ENCODE measurements around the gene ACTL10. TPM values are rescaled to one million over a fixed set of nuclear protein-coding genes. Genes with fewer than 3 reads are reported as not detected.

Gene ACTL10
- total and polyA plus RNA-seq, 2 of the 13 experiments (the other 11 are each of a cell fraction or from before 2014, with no cell fraction given): not detected

DNA sequence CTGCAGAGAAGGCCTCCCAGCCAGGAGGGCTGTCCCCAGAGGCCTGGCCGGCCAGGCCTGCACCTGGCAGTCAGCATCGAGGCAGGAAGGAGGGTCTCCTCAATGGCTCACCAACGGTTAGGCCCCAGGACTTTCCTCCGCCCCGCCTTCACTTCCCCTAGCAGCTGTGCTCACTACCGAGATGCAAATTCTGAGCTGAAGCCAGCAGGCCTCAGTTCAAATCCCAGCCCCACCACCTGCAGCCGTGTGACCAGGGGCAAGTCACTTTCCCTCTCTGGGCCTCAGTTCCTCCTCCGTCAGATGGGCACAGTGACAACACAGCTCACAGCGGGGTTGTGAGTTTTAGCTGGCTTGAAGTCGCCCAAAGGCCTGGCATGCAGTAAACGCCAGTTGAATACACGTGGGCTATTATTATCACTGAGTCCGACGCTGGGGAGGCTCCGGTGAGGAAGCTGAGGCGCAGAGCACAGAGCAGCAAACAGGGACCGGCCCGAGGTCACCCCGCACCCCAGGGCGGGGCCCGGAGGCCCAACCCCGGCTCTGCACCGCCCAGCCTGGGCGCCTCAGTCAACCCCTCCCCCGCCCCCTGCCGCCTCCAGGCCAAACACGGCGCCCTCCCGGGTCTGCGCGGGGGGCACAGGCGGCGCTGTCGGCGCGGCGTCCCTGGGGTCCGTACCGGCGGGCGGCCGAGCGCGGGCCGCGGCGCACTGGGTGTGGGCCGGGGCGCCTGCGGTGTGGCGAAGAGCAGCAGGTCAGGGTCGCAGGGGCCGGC, 18.8 kb downstream of the ACTL10 start (continued):
- TF ChIP-seq PRDM15 (CRISPR knock-in tag; IDR thresholded peaks at IDR 0.05): 0 out of 2 replicates have a peak, but pooled peaks have one; percentile 20
- peak; percentile 64 for TF ChIP-seq CBX1 (IDR thresholded peaks at IDR 0.05; ENCODE audit: low read depth)
- TF ChIP-seq TARDBP (CRISPR knock-in tag; IDR thresholded peaks at IDR 0.05): no peak
- no peak; the same call in 1 of the 2 replicates for TF ChIP-seq ZFP36L2 (CRISPR knock-in tag; IDR thresholded peaks at IDR 0.05)
- TF ChIP-seq NR2C2 (CRISPR knock-in tag; IDR thresholded peaks at IDR 0.05; ENCODE audit: borderline replicate concordance): peak; percentile 5; the same call in 1 of the 2 replicates
- TF ChIP-seq MLX (CRISPR knock-in tag; IDR thresholded peaks at IDR 0.05): no peak
- TF ChIP-seq NRL (CRISPR knock-in tag; IDR thresholded peaks at IDR 0.05; ENCODE audit: borderline replicate concordance): peak; percentile 86
- TF ChIP-seq, protein P1, sequence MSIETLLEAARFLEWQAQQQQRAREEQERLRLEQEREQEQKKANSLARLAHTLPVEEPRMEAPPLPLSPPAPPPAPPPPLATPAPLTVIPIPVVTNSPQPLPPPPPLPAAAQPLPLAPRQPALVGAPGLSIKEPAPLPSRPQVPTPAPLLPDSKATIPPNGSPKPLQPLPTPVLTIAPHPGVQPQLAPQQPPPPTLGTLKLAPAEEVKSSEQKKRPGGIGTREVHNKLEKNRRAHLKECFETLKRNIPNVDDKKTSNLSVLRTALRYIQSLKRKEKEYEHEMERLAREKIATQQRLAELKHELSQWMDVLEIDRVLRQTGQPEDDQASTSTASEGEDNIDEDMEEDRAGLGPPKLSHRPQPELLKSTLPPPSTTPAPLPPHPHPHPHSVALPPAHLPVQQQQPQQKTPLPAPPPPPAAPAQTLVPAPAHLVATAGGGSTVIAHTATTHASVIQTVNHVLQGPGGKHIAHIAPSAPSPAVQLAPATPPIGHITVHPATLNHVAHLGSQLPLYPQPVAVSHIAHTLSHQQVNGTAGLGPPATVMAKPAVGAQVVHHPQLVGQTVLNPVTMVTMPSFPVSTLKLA (IDR thresholded peaks at IDR 0.05): no peak
- no peak for TF ChIP-seq ZNF33B (CRISPR knock-in tag; IDR thresholded peaks at IDR 0.05)
- TF ChIP-seq, protein P2, sequence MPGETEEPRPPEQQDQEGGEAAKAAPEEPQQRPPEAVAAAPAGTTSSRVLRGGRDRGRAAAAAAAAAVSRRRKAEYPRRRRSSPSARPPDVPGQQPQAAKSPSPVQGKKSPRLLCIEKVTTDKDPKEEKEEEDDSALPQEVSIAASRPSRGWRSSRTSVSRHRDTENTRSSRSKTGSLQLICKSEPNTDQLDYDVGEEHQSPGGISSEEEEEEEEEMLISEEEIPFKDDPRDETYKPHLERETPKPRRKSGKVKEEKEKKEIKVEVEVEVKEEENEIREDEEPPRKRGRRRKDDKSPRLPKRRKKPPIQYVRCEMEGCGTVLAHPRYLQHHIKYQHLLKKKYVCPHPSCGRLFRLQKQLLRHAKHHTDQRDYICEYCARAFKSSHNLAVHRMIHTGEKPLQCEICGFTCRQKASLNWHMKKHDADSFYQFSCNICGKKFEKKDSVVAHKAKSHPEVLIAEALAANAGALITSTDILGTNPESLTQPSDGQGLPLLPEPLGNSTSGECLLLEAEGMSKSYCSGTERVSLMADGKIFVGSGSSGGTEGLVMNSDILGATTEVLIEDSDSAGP (CRISPR knock-in tag; IDR thresholded peaks at IDR 0.05; ENCODE audit: borderline replicate concordance): peak; percentile 73
- TF ChIP-seq ZSCAN29 (CRISPR knock-in tag; conservative IDR thresholded peaks at IDR 0.05): no peak
- TF ChIP-seq ZBTB46 (CRISPR knock-in tag; IDR thresholded peaks at IDR 0.05; ENCODE audit: borderline replicate concordance): no peak
- no peak for TF ChIP-seq ZNF225 (CRISPR knock-in tag; IDR thresholded peaks at IDR 0.05)
- no peak for TF ChIP-seq MAFK (conservative IDR thresholded peaks at IDR 0.05 in 1 of 2, IDR thresholded peaks at IDR 0.05 in 1 of 2; ENCODE audit: low read length in 2 of 2)
- TF ChIP-seq ZNF850 (CRISPR knock-in tag; conservative IDR thresholded peaks at IDR 0.05): no peak
- TF ChIP-seq ZFP37 (CRISPR knock-in tag; IDR thresholded peaks at IDR 0.05; ENCODE audit: borderline replicate concordance): peak; percentile 68; the same call in 1 of the 2 replicates
- no peak for TF ChIP-seq CEBPG (CRISPR knock-in tag; IDR thresholded peaks at IDR 0.05)
- no peak for TF ChIP-seq ZNF260 (CRISPR knock-in tag; IDR thresholded peaks at IDR 0.05; ENCODE audit: borderline replicate concordance, low read depth)
- TF ChIP-seq TP53 (CRISPR knock-in tag; conservative IDR thresholded peaks at IDR 0.05): no peak
- no peak for TF ChIP-seq ZNF720 (CRISPR knock-in tag; IDR thresholded peaks at IDR 0.05)
- TF ChIP-seq ZNF746 (CRISPR knock-in tag; IDR thresholded peaks at IDR 0.05): no peak
